ENCODE data around the gene PHACTR2.
"Not testable (repeated sequence)": the region's sequence is repeated elsewhere in the genome, so short reads cannot be mapped to it uniquely, and the experiment has no call there.

Gene PHACTR2

DNA sequence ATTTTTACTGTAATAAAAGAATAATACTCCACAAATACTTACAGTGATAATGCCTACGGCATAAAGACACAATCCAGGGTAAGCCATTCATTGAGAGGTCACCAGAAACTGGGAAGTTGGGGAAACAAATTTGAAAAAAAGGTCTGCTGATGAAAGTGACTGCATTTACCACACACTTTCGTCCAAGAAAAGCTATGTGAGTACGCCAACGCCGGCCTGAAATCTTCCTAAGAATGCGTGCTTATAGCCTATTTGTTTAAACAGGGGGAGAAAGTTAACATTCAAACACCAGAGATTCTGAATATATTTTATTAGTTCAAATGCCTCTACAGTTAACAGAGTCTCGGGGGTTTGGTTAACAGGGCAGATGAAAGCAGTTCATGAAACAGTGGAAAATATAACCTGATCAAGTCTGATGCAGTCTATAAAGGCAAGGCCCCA, 164.7 kb downstream of the PHACTR2 start:
- TF ChIP-seq, protein P1, sequence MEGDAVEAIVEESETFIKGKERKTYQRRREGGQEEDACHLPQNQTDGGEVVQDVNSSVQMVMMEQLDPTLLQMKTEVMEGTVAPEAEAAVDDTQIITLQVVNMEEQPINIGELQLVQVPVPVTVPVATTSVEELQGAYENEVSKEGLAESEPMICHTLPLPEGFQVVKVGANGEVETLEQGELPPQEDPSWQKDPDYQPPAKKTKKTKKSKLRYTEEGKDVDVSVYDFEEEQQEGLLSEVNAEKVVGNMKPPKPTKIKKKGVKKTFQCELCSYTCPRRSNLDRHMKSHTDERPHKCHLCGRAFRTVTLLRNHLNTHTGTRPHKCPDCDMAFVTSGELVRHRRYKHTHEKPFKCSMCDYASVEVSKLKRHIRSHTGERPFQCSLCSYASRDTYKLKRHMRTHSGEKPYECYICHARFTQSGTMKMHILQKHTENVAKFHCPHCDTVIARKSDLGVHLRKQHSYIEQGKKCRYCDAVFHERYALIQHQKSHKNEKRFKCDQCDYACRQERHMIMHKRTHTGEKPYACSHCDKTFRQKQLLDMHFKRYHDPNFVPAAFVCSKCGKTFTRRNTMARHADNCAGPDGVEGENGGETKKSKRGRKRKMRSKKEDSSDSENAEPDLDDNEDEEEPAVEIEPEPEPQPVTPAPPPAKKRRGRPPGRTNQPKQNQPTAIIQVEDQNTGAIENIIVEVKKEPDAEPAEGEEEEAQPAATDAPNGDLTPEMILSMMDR (IDR thresholded peaks at IDR 0.05; ENCODE audit: low read depth, low read length): no peak
- peak overlapping the region; percentile 93 for H3K4me3 ChIP-seq (ENCODE audit: low read depth, low read length)

DNA sequence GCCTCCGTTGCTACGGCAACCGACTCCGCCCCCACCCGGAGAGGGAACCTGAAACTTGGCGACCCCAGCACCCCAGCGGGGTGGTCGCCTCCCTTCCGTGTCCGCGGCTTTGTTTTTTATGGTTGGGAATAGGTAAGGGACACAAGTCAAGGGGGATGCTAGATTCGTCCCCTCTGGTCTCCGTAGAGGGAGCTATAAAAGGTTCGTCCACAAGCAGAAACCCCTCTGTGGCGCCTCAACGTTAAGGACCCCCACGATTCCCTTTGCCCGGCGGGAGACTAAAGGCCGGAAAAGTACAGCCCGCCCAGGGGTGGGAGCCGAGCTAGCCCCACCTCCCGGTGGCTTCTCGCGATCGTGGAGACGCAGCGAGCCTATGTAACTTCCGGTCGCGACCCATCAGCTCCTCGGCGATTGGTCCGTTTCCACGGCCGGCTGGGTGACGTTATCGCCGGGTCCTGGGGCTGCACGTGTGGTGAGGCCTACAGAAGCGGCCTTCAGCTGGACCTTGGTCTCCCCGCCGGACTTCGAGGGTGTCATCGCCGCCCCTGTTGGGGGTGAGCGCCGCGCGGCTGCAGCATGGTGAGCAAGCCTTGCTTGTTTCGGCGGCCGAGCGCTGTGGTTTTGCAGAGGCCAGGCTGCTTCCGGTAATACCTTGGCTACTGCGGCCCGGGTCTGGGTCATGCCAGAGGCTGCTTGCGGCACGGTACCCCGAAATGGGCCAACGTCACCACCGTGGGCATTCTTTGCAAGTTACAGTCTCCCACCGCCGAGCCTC, 165.3 kb downstream of the PHACTR2 start, which contains the start of gene LTV1:
LTV1 (plus strand) TSS at position 437 of the 775 bp plus-strand sequence; CDS start at position 577, 140 bp downstream.
- peak within 1 kb of the TSS; percentile 93 for H3K4me3 ChIP-seq (ENCODE audit: low read depth, low read length)
- TF ChIP-seq, protein P1 (IDR thresholded peaks at IDR 0.05; ENCODE audit: low read depth, low read length): no peak

DNA sequence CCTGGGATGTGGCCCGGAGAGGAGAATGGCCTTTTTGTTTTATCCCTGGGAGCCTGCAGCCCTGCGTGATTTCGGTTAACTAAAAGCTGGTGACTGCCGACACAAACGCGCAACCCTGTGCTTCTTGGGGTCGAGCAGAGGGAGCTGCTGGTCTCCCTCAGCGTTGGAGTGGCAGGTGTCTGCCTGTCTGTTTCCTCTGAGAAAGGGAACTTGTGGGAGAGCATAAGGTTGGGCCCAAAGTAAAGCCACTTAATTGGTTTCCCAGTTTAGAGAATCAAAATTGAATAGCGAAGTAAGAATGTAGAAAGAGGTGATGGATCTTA, 165.9 kb downstream of the PHACTR2 start:
- peak overlapping the region; percentile 93 for H3K4me3 ChIP-seq (ENCODE audit: low read depth, low read length)
- TF ChIP-seq, protein P1 (IDR thresholded peaks at IDR 0.05; ENCODE audit: low read depth, low read length): no peak

DNA sequence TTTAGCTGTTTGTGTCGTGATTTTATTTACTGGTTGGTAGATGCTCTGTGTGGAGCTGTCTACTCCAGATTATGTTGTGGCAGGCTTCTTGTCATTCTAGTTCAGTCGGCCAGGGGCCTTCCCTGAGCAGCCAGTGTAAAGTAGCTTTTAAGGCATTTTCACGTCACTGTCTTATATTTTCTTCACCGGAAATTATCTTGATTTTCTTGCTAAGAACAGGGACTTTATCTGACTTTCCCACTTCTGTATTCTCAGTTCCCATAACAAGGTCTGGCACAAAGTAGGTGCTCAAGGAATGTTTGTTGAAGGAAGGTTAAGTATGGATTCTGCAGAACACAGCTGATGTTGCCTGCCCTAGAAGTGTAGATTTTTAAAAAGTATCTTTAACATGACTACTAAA, 166.2 kb downstream of the PHACTR2 start:
- peak overlapping the region; percentile 93 for H3K4me3 ChIP-seq (ENCODE audit: low read depth, low read length)
- TF ChIP-seq, protein P1 (IDR thresholded peaks at IDR 0.05; ENCODE audit: low read depth, low read length): no peak

DNA sequence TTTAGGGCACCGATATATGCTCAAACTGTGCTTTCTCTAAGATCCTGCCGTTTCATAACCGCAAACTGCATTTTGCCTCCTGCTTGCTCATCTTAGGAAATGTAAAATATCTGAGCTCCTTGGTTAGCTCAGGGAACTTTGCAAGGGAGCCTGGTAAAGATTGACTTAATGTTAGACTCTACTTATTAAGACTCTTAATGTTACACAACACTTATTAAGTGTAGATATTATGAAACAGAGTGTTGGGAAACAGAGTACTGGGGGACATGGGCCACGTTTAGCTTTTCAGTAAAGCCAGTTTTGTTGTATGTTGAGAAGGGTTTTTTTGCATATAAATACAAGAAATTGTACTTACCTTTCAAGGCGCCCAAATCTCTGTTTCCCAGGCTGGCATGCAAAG, 167.3 kb downstream of the PHACTR2 start:
- no peak overlapping the region for H3K4me3 ChIP-seq (ENCODE audit: low read depth, low read length)
- TF ChIP-seq, protein P1 (IDR thresholded peaks at IDR 0.05; ENCODE audit: low read depth, low read length): no peak

DNA sequence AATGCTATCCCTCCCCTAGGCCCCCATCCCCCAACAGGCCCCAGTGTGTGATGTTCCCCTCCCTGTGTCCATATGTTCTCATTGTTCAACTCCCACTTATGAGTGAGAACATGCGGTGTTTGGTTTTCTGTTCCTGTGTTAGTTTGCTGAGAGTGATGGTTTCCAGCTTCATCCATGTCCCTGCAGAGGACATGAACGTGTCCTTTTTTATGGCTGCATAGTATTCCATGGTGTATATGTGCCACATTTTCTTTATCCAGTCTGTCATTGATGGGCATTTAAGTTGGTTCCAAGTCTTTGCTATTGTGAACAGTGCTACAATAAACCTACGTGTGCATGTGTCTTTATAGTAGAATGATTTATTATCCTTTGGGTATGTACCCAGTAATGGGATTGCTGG, 173.9 kb downstream of the PHACTR2 start:
- H3K4me3 ChIP-seq (ENCODE audit: low read depth, low read length): not testable (repeated sequence)

DNA sequence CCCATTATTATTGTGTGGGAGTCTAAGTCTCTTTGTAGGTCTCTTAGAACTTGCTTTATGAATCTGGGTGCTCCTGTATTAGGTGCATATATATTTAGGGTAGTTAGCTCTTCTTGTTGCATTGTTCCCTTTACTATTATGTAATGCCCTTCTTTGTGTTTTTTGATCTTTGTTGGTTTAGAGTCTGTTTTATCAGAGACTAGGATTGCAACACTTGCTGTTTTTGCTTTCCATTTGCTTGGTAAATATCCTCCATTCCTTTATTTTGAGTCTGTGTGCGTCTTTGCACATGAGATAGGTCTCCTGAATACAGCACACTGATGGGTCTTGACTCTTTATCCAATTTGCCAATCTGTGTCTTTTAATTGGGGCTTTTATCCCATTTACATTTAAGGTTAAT, 177.3 kb downstream of the PHACTR2 start:
- H3K4me3 ChIP-seq (ENCODE audit: low read depth, low read length): not testable (repeated sequence)

DNA sequence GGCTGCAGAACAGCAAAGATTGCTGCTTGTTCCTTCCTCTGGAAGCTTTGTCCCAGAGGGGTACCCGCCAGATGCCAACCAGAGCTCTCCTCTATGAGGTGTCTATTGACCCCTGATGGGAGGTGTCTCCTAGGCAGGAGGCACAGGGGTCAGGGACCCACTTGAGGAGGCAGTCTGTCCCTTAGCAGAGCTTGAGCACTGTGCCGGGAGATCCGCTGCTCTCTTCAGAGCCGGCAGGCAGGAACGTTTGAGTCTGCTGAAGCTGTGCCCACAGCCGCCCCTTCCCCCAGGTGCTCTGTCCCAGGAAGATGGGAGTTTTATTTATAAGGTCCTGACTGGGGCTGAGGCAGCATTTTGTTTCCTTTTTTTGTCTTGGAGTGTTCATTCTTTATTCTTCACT, 179.0 kb downstream of the PHACTR2 start:
- not testable (repeated sequence) for H3K4me3 ChIP-seq (ENCODE audit: low read depth, low read length)

DNA sequence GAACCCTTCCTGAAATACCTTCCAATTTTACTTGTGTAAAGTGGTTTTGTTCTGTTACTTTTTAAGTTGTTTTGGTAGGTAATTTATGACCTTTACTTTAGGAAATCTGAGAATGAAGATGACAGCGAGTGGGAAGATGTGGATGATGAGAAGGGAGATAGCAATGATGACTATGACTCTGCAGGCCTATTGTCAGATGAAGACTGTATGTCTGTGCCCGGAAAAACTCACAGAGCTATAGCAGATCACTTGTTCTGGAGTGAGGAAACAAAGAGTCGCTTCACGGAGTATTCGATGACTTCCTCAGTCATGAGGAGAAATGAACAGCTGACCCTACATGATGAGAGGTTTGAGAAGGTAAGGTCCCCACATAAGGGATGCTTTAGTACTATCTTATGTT, 179.9 kb downstream of the PHACTR2 start:
- no peak overlapping the region for H3K4me3 ChIP-seq (ENCODE audit: low read depth, low read length)
- TF ChIP-seq, protein P1 (IDR thresholded peaks at IDR 0.05; ENCODE audit: low read depth, low read length): no peak

All from WI38 (cell line).